NCI-H2196 treated with DMSO at 0.1 percent for 48 hours (cell line): ENCODE measurements around the gene SFI1.
"Not testable (repeated sequence)": the region's sequence is repeated elsewhere in the genome, so short reads cannot be mapped to it uniquely, and the experiment has no call there.

Source experiments
- DNase-seq: peaks from one replicate; lab custom pipeline; 2025; ENCODE audit not compliant: unreplicated experiment; lab: John Stamatoyannopoulos, UW

Gene SFI1

GRCh38 chr22:31496007-31496734 lies at the start of gene SFI1:
Gene SFI1 (plus strand): TSS chr22:31496536. CDS start chr22:31508285, 11,749 bp downstream.
- DNase-seq, result peak; percentile 49

- no peak for DNase-seq
These were observed 49.6 kb upstream of the SFI1 start for GRCh38 chr22:31446767-31447166.

GRCh38 chr22:31447337-31447736 lies 49.0 kb upstream of the SFI1 start:
- DNase-seq, result no peak

GRCh38 chr22:31448382-31448781 lies 48.0 kb upstream of the SFI1 start:
- DNase-seq, result no peak

GRCh38 chr22:31449506-31449905 lies 46.8 kb upstream of the SFI1 start:
- no peak for DNase-seq

- peak; percentile 16 for DNase-seq
These were observed 44.4 kb upstream of the SFI1 start for GRCh38 chr22:31451709-31452571.

GRCh38 chr22:31461699-31462098 lies 34.6 kb upstream of the SFI1 start:
- no peak for DNase-seq

- no peak for DNase-seq
These were observed 31.0 kb upstream of the SFI1 start for GRCh38 chr22:31465307-31465706.

GRCh38 chr22:31474743-31475142 lies 21.6 kb upstream of the SFI1 start:
- DNase-seq, result no peak

GRCh38 chr22:31475800-31476199 lies 20.5 kb upstream of the SFI1 start:
- no peak for DNase-seq

- no peak for DNase-seq
These were observed 19.0 kb upstream of the SFI1 start for GRCh38 chr22:31477329-31477728.

- DNase-seq, result no peak
These were observed 15.2 kb upstream of the SFI1 start for GRCh38 chr22:31481129-31481528.

- DNase-seq, result not testable (repeated sequence)
These were observed 13.9 kb upstream of the SFI1 start for GRCh38 chr22:31482470-31482869.

GRCh38 chr22:31486369-31486768 lies 10.0 kb upstream of the SFI1 start:
- not testable (repeated sequence) for DNase-seq

- DNase-seq, result no peak
These were observed 9.4 kb upstream of the SFI1 start for GRCh38 chr22:31486951-31487350.

- no peak for DNase-seq
These were observed 7.9 kb upstream of the SFI1 start for GRCh38 chr22:31488346-31488883.

- DNase-seq, result no peak
These were observed 7.2 kb upstream of the SFI1 start for GRCh38 chr22:31488988-31489617.

GRCh38 chr22:31489632-31490495 lies 6.5 kb upstream of the SFI1 start, which contains the start of gene EIF4ENIF1:
Gene EIF4ENIF1 (minus strand): TSS chr22:31489842. CDS start chr22:31488718, 1,124 bp downstream.
- peak; percentile 16 for DNase-seq

- no peak for DNase-seq
These were observed 5.8 kb upstream of the SFI1 start for GRCh38 chr22:31490496-31490925.

GRCh38 chr22:31491218-31491962 lies 4.9 kb upstream of the SFI1 start:
- DNase-seq, result no peak
